ENCODE data around the gene FBRSL1.

The FBRSL1 gene

DNA sequence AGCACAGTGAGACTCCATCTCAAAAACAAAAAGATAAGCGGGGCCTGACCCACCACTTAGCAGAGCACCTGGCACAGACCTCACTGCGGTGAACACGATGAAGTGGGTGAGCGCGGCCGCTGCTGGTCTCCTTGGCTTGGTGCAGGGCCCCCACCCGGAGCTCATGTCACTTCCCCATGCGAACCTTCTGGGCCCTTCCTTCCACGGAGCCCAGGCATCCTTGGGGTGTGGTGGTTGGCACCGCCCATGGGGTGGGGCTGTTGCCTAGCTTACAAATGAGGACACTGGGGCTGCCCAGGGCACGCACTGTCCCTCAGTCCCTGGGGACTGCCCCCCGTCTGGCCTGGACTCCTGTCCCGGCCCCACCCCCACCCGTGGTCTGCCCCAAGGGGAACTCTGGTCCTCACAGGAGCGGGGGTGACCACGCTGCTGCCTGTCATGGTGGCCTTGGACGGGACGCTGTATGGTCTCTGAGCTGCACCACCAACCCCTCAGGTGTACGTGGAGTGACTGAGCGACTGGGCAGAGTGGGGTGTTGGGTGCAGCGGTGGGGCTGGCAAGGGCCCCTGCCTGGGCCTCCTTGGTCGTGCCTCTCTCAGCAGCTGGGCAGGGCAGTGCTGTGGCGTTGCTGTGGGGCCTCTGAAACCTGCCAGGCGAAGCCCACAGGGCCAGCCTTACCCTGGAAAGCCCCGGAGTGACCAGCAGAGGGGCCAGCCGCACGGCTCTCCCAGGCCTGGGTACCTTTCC is 15.3 kb downstream of the FBRSL1 start:
- H3K27me3 ChIP-seq (ENCODE audit: insufficient read depth, low read depth), result no peaks in the 10 kb centered on the region
- H3K4me2 ChIP-seq, result no peak overlapping the region
- TF ChIP-seq, protein P1, sequence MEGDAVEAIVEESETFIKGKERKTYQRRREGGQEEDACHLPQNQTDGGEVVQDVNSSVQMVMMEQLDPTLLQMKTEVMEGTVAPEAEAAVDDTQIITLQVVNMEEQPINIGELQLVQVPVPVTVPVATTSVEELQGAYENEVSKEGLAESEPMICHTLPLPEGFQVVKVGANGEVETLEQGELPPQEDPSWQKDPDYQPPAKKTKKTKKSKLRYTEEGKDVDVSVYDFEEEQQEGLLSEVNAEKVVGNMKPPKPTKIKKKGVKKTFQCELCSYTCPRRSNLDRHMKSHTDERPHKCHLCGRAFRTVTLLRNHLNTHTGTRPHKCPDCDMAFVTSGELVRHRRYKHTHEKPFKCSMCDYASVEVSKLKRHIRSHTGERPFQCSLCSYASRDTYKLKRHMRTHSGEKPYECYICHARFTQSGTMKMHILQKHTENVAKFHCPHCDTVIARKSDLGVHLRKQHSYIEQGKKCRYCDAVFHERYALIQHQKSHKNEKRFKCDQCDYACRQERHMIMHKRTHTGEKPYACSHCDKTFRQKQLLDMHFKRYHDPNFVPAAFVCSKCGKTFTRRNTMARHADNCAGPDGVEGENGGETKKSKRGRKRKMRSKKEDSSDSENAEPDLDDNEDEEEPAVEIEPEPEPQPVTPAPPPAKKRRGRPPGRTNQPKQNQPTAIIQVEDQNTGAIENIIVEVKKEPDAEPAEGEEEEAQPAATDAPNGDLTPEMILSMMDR (conservative IDR thresholded peaks at IDR 0.05; ENCODE audit: low read depth, low read length), result no peak
- no peaks in the 10 kb centered on the region for H3K4me1 ChIP-seq (ENCODE audit: low read depth, poor library complexity, severe bottlenecking)
- H3K9ac ChIP-seq, result no peak overlapping the region
- H4K20me1 ChIP-seq (ENCODE audit: insufficient read depth), result no peaks in the 10 kb centered on the region
- no peak overlapping the region for H3K4me3 ChIP-seq (IDR thresholded peaks at IDR 0.05; ENCODE audit: insufficient read depth, low read depth, low read length)
- H3K79me2 ChIP-seq (ENCODE audit: insufficient read depth, low read depth), result no peaks in the 10 kb centered on the region
- no peak overlapping the region for H3K27ac ChIP-seq
- H3K36me3 ChIP-seq (ENCODE audit: insufficient read depth), result no peaks in the 10 kb centered on the region
- no peak overlapping the region for H2AFZ ChIP-seq (ENCODE audit: low read depth)

DNA sequence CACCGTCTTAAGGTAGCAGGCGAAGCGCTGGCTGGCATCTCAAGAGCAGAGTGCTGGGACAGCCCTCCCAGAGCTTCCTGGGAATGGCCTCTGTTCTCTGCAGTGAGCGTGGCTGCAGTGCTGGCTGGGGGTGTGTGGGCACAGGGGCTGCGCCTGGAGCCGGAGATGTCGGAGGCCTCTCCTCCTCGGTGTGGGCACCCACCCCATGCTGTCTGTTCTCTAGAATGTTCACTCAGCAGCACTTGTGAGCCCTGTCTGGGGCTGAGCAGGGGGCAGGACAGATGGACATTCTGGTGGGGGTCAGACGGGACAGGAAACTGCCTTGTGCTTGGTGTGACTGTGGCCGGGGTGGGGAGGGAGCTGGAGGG is 15.9 kb downstream of the FBRSL1 start:
- no peak overlapping the region for H3K4me2 ChIP-seq
- H3K9ac ChIP-seq, result no peak overlapping the region
- H3K27me3 ChIP-seq (ENCODE audit: insufficient read depth, low read depth), result no peaks in the 10 kb centered on the region
- H3K4me1 ChIP-seq (ENCODE audit: low read depth, poor library complexity, severe bottlenecking), result no peaks in the 10 kb centered on the region
- no peaks in the 10 kb centered on the region for H3K79me2 ChIP-seq (ENCODE audit: insufficient read depth, low read depth)
- TF ChIP-seq, protein P1 (conservative IDR thresholded peaks at IDR 0.05; ENCODE audit: low read depth, low read length), result no peak
- no peaks in the 10 kb centered on the region for H4K20me1 ChIP-seq (ENCODE audit: insufficient read depth)
- no peak overlapping the region for H3K4me3 ChIP-seq (IDR thresholded peaks at IDR 0.05; ENCODE audit: insufficient read depth, low read depth, low read length)
- H2AFZ ChIP-seq (ENCODE audit: low read depth), result no peak overlapping the region
- H3K27ac ChIP-seq, result no peak overlapping the region
- no peaks in the 10 kb centered on the region for H3K36me3 ChIP-seq (ENCODE audit: insufficient read depth)

DNA sequence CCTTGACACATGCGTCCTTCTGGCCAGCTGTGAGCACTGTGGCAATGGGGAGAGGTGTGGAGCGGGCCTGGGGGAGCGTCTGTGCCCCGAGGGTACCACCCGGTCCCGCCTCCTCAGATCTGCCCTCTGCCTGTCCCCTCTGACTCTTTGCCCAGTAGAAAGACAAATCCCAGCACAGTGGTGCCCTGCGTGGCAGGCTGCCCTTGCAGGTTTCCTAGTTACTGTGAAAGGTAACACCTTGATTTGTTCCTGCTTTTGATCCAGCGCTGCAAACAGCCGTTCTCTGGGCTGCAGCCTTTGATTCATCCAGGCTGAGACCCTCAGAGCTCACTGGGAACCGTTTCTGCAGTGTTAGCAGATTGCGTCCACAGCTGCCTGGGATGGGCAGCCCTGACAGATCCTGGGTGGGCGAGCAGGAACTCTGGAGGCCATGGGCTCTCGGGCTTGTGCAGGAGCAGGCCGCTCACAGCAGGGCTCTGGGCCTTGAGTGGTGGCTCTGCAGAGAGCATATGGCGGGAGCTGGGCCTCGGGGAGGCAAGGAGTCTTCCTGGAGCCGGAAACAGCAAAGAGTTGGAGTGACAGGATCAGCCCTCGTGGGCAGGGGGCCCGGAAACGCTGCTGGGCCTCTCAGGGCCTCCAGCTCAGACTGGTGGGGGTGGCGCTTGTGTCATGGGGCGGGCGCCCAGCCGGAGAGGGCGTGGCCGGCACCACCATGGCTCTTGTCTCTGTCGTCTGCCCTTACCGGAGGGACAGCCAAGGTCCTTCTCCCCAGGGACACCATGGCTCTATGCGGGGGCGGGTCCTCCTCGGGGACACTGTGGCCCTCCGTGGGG is 16.6 kb downstream of the FBRSL1 start:
- no peak overlapping the region for H3K4me3 ChIP-seq (IDR thresholded peaks at IDR 0.05; ENCODE audit: insufficient read depth, low read depth, low read length)
- H3K36me3 ChIP-seq (ENCODE audit: insufficient read depth), result no peaks in the 10 kb centered on the region
- no peak overlapping the region for H2AFZ ChIP-seq (ENCODE audit: low read depth)
- H4K20me1 ChIP-seq (ENCODE audit: insufficient read depth), result no peaks in the 10 kb centered on the region
- H3K4me2 ChIP-seq, result no peak overlapping the region
- no peaks in the 10 kb centered on the region for H3K79me2 ChIP-seq (ENCODE audit: insufficient read depth, low read depth)
- H3K27me3 ChIP-seq (ENCODE audit: insufficient read depth, low read depth), result no peaks in the 10 kb centered on the region
- TF ChIP-seq, protein P1 (conservative IDR thresholded peaks at IDR 0.05; ENCODE audit: low read depth, low read length), result no peak
- no peaks in the 10 kb centered on the region for H3K4me1 ChIP-seq (ENCODE audit: low read depth, poor library complexity, severe bottlenecking)
- no peak overlapping the region for H3K9ac ChIP-seq
- no peak overlapping the region for H3K27ac ChIP-seq

DNA sequence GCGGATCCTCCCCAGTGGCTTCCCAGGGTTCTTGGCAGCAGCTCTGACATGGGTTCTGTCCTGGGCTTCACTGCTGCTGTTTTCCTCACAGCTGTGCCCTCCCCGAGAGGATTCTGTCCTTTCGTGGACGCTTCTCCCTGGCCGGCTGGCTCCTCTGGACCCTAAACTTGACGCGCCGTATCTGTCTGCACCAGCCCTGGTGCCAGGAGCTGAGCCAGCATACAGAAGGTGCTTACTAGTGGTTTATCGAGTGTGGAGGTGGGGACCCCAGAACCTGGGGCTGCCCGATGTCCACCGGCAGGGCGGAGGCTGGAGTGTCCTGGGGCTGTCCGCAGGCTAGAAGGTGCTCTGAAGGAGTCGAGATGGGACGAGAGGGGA is 17.2 kb downstream of the FBRSL1 start:
- Histone ChIP-seq H3K79me2 (ENCODE audit: insufficient read depth, low read depth) (no peaks in the 10 kb centered on the region), H3K4me2 (no peak overlapping the region), H4K20me1 (ENCODE audit: insufficient read depth) (no peaks in the 10 kb centered on the region), H3K4me1 (ENCODE audit: low read depth, poor library complexity, severe bottlenecking) (no peaks in the 10 kb centered on the region), H3K4me3 (IDR thresholded peaks at IDR 0.05; ENCODE audit: insufficient read depth, low read depth, low read length) (no peak overlapping the region), H3K9ac (no peak overlapping the region), H3K36me3 (ENCODE audit: insufficient read depth) (no peaks in the 10 kb centered on the region), H2AFZ (ENCODE audit: low read depth) (no peak overlapping the region), H3K27me3 (ENCODE audit: insufficient read depth, low read depth) (no peaks in the 10 kb centered on the region), H3K27ac (no peak overlapping the region)
- TF ChIP-seq, protein P1 (conservative IDR thresholded peaks at IDR 0.05; ENCODE audit: low read depth, low read length), result no peak

Measured in KMS-11 (cell line).